Heart left ventricle (tissue), 16 donors: ENCODE measurements around the gene C16orf96. TPM values are rescaled to one million over a fixed set of nuclear protein-coding genes. Genes with fewer than 3 reads are reported as not detected.

ENCODE experiments used
- ATAC-seq, 4 donors: fragments of 200-7000 bp; cut with Tn5 transposase; one replicate each; pipeline ENCODE4 v1.9.1; 2020 to 2022; ENCODE audit warnings: moderate library complexity in 4 of 4, mild to moderate bottlenecking in 3 of 4, moderate number of reproducible peaks in 1 of 4
- DNase-seq, 5 donors: peaks; one replicate each; pipeline ENCODE4 v3.0.0-alpha.2; 2020
- H3K27ac ChIP-seq, 12 donors: fragments of 200-600 bp; sonication (generic) in 4 of 12; one replicate each; pipeline versions ENCODE4 v1.5.0 to v1.8.0; 2016 to 2022; ENCODE audit warnings: mild to moderate bottlenecking in 2 of 12
- H3K27me3 ChIP-seq, 9 donors: fragments of 200-600 bp; sonication (generic) in 2 of 9; one replicate each; pipeline versions ENCODE4 v1.5.1 to v1.8.0; 2016 to 2022; ENCODE audit warnings: mild to moderate bottlenecking in 3 of 9
- H3K36me3 ChIP-seq, 9 donors: fragments of 200-600 bp; sonication (generic) in 2 of 9; one replicate each; pipeline versions ENCODE4 v1.5.0 to v1.8.0; 2018 to 2022; ENCODE audit warnings: mild to moderate bottlenecking in 2 of 9
- H3K4me1 ChIP-seq, 12 donors: fragments of 200-600 bp; sonication (generic) in 4 of 12; one replicate each; pipeline versions ENCODE4 v1.5.0 to v1.8.0; 2016 to 2022; ENCODE audit warnings: mild to moderate bottlenecking in 3 of 12
- H3K4me3 ChIP-seq, 12 donors: fragments of 200-600 bp; sonication (generic) in 4 of 12; one replicate each; pipeline versions ENCODE4 v1.5.0 to v1.8.0; 2017 to 2022; ENCODE audit warnings: mild to moderate bottlenecking in 9 of 12, moderate library complexity in 4 of 12
- H3K9me3 ChIP-seq, 12 donors: fragments of 200-600 bp; sonication (generic) in 4 of 12; one replicate each; pipeline versions ENCODE4 v1.5.0 to v1.8.0; 2016 to 2022; ENCODE audit warnings: mild to moderate bottlenecking in 1 of 12
- CTCF ChIP-seq, 12 donors: fragments of 200-600 bp; sonication (generic) in 4 of 12; IDR thresholded peaks; one replicate each; pipeline versions ENCODE4 v1.5.0 to v1.8.0; 2018 to 2022; ENCODE audit warnings: antibody characterized with exemption in 12 of 12, mild to moderate bottlenecking in 5 of 12
- POLR2A ChIP-seq, 2 donors: fragments of 450-650 bp; IDR thresholded peaks; one replicate each; pipeline ENCODE4 v1.6.1; 2017; ENCODE audit warnings: antibody characterized with exemption in 2 of 2, mild to moderate bottlenecking in 2 of 2, moderate library complexity in 2 of 2
- WGBS, 4 donors: extraction: QIAGEN DNeasy Blood & Tissue Kit in 2 of 4; methylation state at CpG; one replicate each; pipeline versions ENCODE4 v1.1.5 to v1.1.7; 2013 to 2018; 5-methylcytosine and 5-hydroxymethylcytosine counted together
- intact Hi-C, 10 donors: fragments of 100-400 bp; cut with DNase I; formaldehyde crosslinking; loops; one replicate each; pipeline versions ENCODE4 v1.11.1 to v1.14.2; 2022
- polyA plus RNA-seq, 2 donors: library from polyadenylated mRNA; stranded (reverse); fragments of 200-250 nt; gene quantifications; one replicate each; pipeline ENCODE4 v1.2.3, GENCODE V29; 2013
- total RNA-seq, 9 donors: library from RNA; depleted of rRNA in 2 of 9; stranded (reverse); fragments of >200 nt in 2 of 9; fragmentation: NEBNext Ultra II Directional in 3 of 9; extraction: Animal tissue kit (Norgen Biotek cat#: 25700) in 3 of 9; gene quantifications; one replicate each; pipeline versions ENCODE4 v1.1.0 to v1.2.4, GENCODE V29; 2016 to 2023
- donor health status: ischemic (EF 13 %, LVEDD 7.1; RV severe dilation, severe dysfunction).
- donor health status: healthy with polysubstance abuse.
- donor health status: DM: no; HTN: yes; CAD: no.
- donor health status: DM: no; HTN: no; CAD: no.
- donor health status: ischemic (EF 25% LVEDD 6.9; RV normal size, moderate dysfunction).
- donor health status: ischemic (EF 25% LVEDD 5.7; RV mildly dilated, moderate dysfunction).
- donor health status: healthy.
- donor health status: DM: yes; HTN: yes; CAD: no.
- donor health status: ischemic (EF 35%, LVEDD 5.7; RV mildly dilated, moderate dysfunction).
- donor health status: nonischemic (EF 11% LVEDD 7.7; RV severe dilation, severe dysfunction).
- donor health status: DM: yes; HTN: yes; CAD: no.
- donor health status: PGD.
- donor health status: ischemic (EF 29% LVEDD 5.4; RV normal size, mild dysfunction).
- donor health status: nonischemic (EF 23%, LVEDD 6.1; RV moderate dilation, normal function).

C16orf96 gene
- total and polyA plus RNA-seq, 11 donors, result 0.01 to 0.19 (median 0.13) TPM; not detected in 2

- no peaks in the 10 kb centered on the region for H3K9me3 ChIP-seq
These were observed 5.5 kb upstream of the C16orf96 start for GRCh38 chr16:4550591-4550990.

GRCh38 chr16:4552541-4552940 is 3.6 kb upstream of the C16orf96 start:
- TF ChIP-seq POLR2A (IDR thresholded peaks at IDR 0.05), result no peak
- no peak for TF ChIP-seq CTCF (IDR thresholded peaks at IDR 0.05)
- no peak overlapping the region for H3K4me3 ChIP-seq
- 49 to 72% (median 60%) methylated on average over 3 of the region's 3 CpGs for WGBS, 4 donors
- H3K27me3 ChIP-seq, result no peaks in the 10 kb centered on the region
- no peaks in the 10 kb centered on the region for H3K36me3 ChIP-seq
- H3K27ac ChIP-seq, result no peak overlapping the region
- DNase-seq (no peak), ATAC-seq (no peak)
- no peaks in the 10 kb centered on the region for H3K9me3 ChIP-seq
- intact Hi-C loops, result no loop called here
- no peaks in the 10 kb centered on the region for H3K4me1 ChIP-seq

More at GRCh38 chr16:4550591-4550990, 5.5 kb upstream of the C16orf96 start:
- intact Hi-C loops, result no loop called here
- ATAC-seq, result no peak
- no peak overlapping the region for H3K27ac ChIP-seq
- no peak overlapping the region for H3K4me3 ChIP-seq
- 43 to 55% (median 47%) methylated on average over 4 of the region's 4 CpGs for WGBS, 4 donors
- no peaks in the 10 kb centered on the region for H3K27me3 ChIP-seq
- H3K36me3 ChIP-seq, result no peaks in the 10 kb centered on the region
- no peak for DNase-seq
- no peaks in the 10 kb centered on the region for H3K4me1 ChIP-seq
- no peak for TF ChIP-seq POLR2A (IDR thresholded peaks at IDR 0.05)
- TF ChIP-seq CTCF (IDR thresholded peaks at IDR 0.05), result no peak

- H3K27ac ChIP-seq, result no peak overlapping the region
- no peak overlapping the region for H3K4me3 ChIP-seq
- no peaks in the 10 kb centered on the region for H3K4me1 ChIP-seq
- ATAC-seq (no peak), DNase-seq (no peak)
- no peaks in the 10 kb centered on the region for H3K27me3 ChIP-seq
- intact Hi-C loops, result no loop called here
- no peaks in the 10 kb centered on the region for H3K36me3 ChIP-seq
- no peaks in the 10 kb centered on the region for H3K9me3 ChIP-seq
- TF ChIP-seq POLR2A (IDR thresholded peaks at IDR 0.05) (no peak), CTCF (IDR thresholded peaks at IDR 0.05) (no peak)
- whole genome bisulfite sequencing, 4 donors, result 85 to 89% (median 86%) methylated on average over 9 to 14 of the region's 14 CpGs
These were observed 440 bp downstream of the C16orf96 start for GRCh38 chr16:4556580-4556979.

GRCh38 chr16:4557973-4558372 is 1.8 kb downstream of the C16orf96 start:
- ATAC-seq (no peak), DNase-seq (no peak)
- TF ChIP-seq POLR2A (IDR thresholded peaks at IDR 0.05), result no peak
- no peak for TF ChIP-seq CTCF (IDR thresholded peaks at IDR 0.05)
- Histone ChIP-seq H3K36me3 (no peaks in the 10 kb centered on the region), H3K27me3 (no peaks in the 10 kb centered on the region), H3K4me3 (no peak overlapping the region), H3K4me1 (no peaks in the 10 kb centered on the region), H3K9me3 (no peaks in the 10 kb centered on the region), H3K27ac (no peak overlapping the region)
- WGBS, 4 donors, result 70 to 88% (median 83%) methylated on average over 10 of the region's 10 CpGs
- intact Hi-C loops, result no loop called here
